Bronchial epithelial cell (primary cell): Measurements from ENCODE around the gene ATRN. TPM values are rescaled to one million over a fixed set of nuclear protein-coding genes. Genes with fewer than 3 reads are reported as not detected.

Experiments used
- DNase-seq: peaks from one replicate; pipeline ENCODE4 v3.0.0-alpha.2; 2010; ENCODE audit warnings: low read depth
- FAIRE-seq: peaks from 2 replicates; lab custom pipeline; 2011; peaks lifted over from hg19 to GRCh38; lab: Jason Lieb, UNC
- H3K27me3 ChIP-seq: 2 replicates; pipeline ENCODE4 v1.5.1; 2011; ENCODE audit warnings: low read length; ENCODE audit not compliant: control insufficient read depth, insufficient read depth
- H3K36me3 ChIP-seq: 2 replicates; pipeline ENCODE4 v1.5.1; 2011; ENCODE audit warnings: low read length; ENCODE audit not compliant: control insufficient read depth, insufficient read depth
- H3K4me3 ChIP-seq: 2 replicates; pipeline ENCODE4 v1.5.1; 2011; ENCODE audit warnings: mild to moderate bottlenecking, low read depth, low read length, control low read depth
- CTCF ChIP-seq: IDR thresholded peaks from 2 replicates; pipeline ENCODE4 v1.5.1; 2011; ENCODE audit warnings: mild to moderate bottlenecking, moderate library complexity, low read length, control low read depth, inconsistent platforms; ENCODE audit not compliant: insufficient read depth, severe bottlenecking
- total RNA-seq: library from RNA; depleted of rRNA; stranded (reverse); fragments of >200 nt; gene quantifications from 2 replicates; pipeline ENCODE4 v1.2.1, GENCODE V29; 2014

Gene ATRN
- total RNA-seq, 1 donor from 2014 or later = 50.0 TPM

DNA sequence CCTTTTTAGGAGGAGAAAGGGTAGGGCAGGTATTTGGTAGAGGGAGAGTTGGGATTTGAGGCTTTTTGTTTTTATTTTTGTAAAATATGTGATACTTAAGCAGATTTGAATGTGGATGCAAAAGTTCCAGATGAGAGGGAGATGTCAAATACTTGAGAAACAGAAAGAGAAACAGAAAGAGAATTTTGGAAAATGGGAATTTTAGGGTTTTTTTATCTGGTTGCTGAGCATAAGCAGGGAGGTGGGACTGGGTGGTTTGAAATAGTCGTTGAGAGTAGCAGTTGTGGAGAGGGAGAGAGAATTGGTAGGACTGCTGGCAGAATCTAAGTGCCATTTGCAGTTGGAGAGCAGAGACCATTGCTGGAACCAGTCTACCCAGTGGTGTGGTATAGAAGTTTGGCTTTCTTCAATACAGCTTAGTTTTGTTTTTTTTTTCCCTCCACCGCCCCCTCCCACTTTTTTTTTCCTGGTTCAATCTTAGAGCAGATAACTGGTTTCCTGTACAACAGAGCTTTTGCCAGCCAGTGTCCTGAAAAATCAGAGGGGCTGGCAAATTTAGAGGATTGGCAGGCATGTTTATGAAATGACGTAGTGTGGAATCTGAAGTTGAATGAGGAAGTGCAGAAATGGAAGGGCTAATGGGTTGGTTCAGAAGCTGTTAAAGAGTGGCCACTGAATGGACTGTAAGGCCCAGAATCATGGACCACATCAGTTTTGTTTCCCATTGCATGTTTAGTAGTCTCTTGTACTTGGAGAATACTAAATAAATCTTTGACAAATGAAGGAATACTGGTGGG, 68.7 kb downstream of the ATRN start:
- H3K36me3 ChIP-seq = peaks cover 1% of the 10 kb centered on the region
- no peak for TF ChIP-seq CTCF
- DNase-seq (no peak), FAIRE-seq (no peak)
- no peaks in the 10 kb centered on the region for H3K27me3 ChIP-seq
- no peak overlapping the region for H3K4me3 ChIP-seq

DNA sequence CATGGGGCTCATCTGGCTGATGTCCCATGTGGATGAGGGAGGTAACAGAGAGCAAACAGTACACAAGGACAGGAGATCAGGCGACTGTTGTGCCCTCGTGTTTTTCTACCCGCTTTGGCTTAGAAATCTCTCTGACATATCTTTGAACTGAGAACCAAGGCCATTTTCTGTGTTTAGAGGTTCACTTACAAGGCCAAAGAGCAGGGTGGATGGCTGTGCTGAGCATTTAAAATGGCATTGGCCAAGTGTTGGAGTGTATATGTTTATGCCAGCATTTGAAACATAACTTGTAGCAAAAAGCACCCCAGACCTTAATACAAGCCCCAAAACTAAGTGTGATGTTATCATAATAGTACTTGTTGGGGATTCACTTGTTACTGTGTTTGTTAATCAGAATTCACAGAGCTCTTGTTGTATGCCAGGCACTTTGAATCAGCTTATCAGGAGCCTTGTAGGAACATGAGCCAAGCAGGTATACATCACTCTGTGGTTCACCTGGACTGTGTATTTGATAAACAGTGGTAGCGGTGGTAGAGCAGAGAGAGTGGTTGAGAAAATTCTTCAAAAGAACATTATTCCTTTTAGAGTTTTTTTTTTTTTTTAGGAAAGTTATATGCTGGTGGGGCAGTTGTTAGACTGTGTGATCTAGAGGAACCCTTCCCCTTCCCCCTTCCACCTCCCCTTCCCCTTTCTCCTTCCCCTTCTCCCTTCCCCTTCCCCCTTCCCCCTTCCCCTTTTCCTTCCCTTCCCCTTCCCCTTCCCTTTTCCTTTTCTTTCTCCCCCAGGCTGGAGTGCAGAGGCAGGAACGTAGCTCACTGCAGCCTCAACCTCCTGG, 71.3 kb downstream of the ATRN start:
- H3K36me3 ChIP-seq = peaks cover 3% of the 10 kb centered on the region
- no peaks in the 10 kb centered on the region for H3K27me3 ChIP-seq
- FAIRE-seq = peak; percentile 70
- no peak for TF ChIP-seq CTCF
- H3K4me3 ChIP-seq = no peak overlapping the region
- DNase-seq = peak; percentile 27

GRCh38 chr20:3543901-3544507, 73.2 kb downstream of the ATRN start:
- Histone ChIP-seq H3K4me3 (no peak overlapping the region), H3K36me3 (peaks cover 4% of the 10 kb centered on the region), H3K27me3 (no peaks in the 10 kb centered on the region)
- FAIRE-seq (peak; percentile 99), DNase-seq (peak; percentile 100)
- TF ChIP-seq CTCF = no peak

DNA sequence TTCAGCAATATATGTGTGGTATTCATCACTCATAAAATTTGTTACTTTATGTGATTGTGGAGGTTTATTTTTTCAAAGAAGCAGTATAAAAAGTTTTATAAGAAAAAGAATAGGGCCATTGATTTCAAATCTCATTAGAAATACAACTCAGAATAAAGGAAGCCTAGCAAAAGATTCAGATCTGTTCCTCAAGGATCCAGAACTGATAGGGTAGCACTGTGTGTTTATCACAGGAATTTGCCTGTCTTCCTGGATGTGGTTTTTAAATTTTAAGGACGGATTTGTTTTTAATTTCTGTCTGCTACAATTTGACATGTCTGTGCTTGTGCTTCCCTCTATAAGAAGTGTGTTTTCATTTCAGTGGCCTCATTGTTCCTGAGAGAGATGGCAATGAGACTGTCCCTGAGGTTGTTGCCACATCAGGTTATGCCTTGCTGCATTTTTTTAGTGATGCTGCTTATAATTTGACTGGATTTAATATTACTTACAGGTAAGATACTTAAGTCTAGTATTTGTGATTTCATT, 74.6 kb downstream of the ATRN start:
- no peak for TF ChIP-seq CTCF
- Histone ChIP-seq H3K4me3 (no peak overlapping the region), H3K27me3 (no peaks in the 10 kb centered on the region), H3K36me3 (peaks cover 6% of the 10 kb centered on the region)
- DNase-seq = peak; percentile 74
- FAIRE-seq = no peak

DNA sequence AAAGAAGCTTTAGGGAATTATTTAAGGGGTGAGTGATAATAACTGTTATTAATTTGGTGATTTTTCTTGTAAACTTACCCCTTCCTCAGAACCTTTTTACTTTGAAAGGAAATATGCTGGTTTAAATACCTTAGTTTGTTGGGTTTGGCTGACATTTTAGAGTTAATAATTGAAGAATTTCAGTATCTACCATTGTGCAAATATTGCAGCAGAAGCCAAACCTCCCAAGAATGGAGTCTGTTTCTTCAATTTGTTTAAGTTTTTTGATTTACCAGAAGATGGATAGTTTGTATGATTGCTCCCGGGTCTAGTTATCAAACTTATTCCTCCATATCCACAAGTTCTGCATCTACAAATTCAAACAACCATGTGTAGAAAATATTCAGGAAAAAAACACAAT, 77.1 kb downstream of the ATRN start:
- no peak for DNase-seq
- H3K27me3 ChIP-seq = no peaks in the 10 kb centered on the region
- peaks cover 8% of the 10 kb centered on the region for H3K36me3 ChIP-seq
- no peak overlapping the region for H3K4me3 ChIP-seq
- no peak for FAIRE-seq
- no peak for TF ChIP-seq CTCF
